Pons (tissue), 1 donor: ENCODE data around the gene MIX23.

Experiments used
- DNase-seq: peaks from one replicate; pipeline ENCODE4 v3.0.0-alpha.2; 2016; ENCODE audit warnings: low spot score

The MIX23 gene

GRCh38 chr3:122351612-122352011 lies 31.4 kb downstream of the MIX23 start:
- DNase-seq: no peak

GRCh38 chr3:122350814-122351418 lies 32.1 kb downstream of the MIX23 start:
- DNase-seq: no peak

- no peak for DNase-seq
Measured at GRCh38 chr3:122349171-122349570, 33.9 kb downstream of the MIX23 start.

- DNase-seq: no peak
Measured at GRCh38 chr3:122343654-122344053, 39.4 kb downstream of the MIX23 start.

- no peak for DNase-seq
Measured at GRCh38 chr3:122342803-122343202, 40.2 kb downstream of the MIX23 start.

- no peak for DNase-seq
Measured at GRCh38 chr3:122332551-122332950, 50.5 kb downstream of the MIX23 start.

- no peak for DNase-seq
Measured at GRCh38 chr3:122331886-122332285, 51.1 kb downstream of the MIX23 start.

GRCh38 chr3:122325769-122326168 lies 57.3 kb downstream of the MIX23 start:
- DNase-seq: no peak

- no peak for DNase-seq
Measured at GRCh38 chr3:122324871-122325323, 58.1 kb downstream of the MIX23 start, which contains the start of gene CSTA. Gene CSTA, plus strand, starts transcription at chr3:122325248. Its CDS starts 45 bp downstream, at chr3:122325293.

- no peak for DNase-seq
Measured at GRCh38 chr3:122322095-122323075, 60.6 kb downstream of the MIX23 start.

- DNase-seq: no peak
Measured at GRCh38 chr3:122318620-122319019, 64.4 kb downstream of the MIX23 start.

GRCh38 chr3:122316368-122316767 lies 66.7 kb downstream of the MIX23 start:
- DNase-seq: no peak

GRCh38 chr3:122315619-122316018 lies 67.4 kb downstream of the MIX23 start:
- DNase-seq: no peak

- DNase-seq: no peak
Measured at GRCh38 chr3:122314228-122314876, 68.7 kb downstream of the MIX23 start.

GRCh38 chr3:122313281-122313680 lies 69.8 kb downstream of the MIX23 start:
- no peak for DNase-seq

- no peak for DNase-seq
Measured at GRCh38 chr3:122312826-122313225, 70.2 kb downstream of the MIX23 start.

GRCh38 chr3:122310361-122310760 lies 72.7 kb downstream of the MIX23 start:
- no peak for DNase-seq
